HG02840 (cell line): ENCODE measurements around the gene ARL6IP5.

Source experiments
- ATAC-seq: cut with Tn5 transposase; IDR thresholded peaks from one replicate; pipeline ENCODE4 v1.9.1; 2021; ENCODE audit warnings: mild to moderate bottlenecking, moderate library complexity, moderate number of reproducible peaks; ENCODE audit not compliant: unreplicated experiment, low FRiP score

The ARL6IP5 gene

GRCh38 chr3:69085833-69086722 is 1.3 kb downstream of the ARL6IP5 start:
- ATAC-seq = no peak

DNA sequence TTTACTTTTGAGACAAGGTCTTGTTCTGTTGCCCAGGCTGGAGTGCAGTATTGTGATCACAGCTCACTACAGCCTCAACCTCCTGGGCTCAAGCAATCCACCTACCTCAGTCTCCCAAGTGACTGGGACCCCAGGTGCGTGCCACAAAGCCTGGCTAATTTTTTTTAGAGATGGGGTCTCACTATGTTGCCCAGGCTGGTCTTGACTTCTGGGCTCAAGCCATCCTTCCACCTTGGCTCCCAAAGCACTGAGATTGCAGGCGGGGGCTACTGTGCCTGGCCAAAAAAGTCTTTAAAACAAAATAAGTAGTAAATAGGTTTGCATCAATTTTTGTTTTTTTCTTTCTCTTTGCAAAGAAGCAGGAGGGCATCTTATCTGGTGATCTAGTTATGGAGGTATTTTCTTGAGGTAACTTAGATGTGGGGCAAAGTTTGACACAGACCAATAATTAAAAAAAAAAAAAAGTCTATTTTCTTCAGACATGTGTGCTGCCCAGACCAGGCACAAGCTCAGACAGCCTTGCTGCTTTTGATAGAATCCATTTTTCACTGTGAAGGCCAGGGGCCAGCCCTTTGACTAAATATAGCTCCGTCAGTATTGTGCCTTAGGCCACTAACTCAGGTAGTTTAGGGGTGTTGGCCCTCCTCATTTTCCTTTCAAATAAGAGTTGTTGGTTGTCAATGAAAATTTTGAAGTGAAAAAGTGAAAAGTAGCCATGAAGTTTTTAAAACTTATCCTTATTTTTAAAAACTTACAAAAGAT is 2.5 kb downstream of the ARL6IP5 start:
- no peak for ATAC-seq

DNA sequence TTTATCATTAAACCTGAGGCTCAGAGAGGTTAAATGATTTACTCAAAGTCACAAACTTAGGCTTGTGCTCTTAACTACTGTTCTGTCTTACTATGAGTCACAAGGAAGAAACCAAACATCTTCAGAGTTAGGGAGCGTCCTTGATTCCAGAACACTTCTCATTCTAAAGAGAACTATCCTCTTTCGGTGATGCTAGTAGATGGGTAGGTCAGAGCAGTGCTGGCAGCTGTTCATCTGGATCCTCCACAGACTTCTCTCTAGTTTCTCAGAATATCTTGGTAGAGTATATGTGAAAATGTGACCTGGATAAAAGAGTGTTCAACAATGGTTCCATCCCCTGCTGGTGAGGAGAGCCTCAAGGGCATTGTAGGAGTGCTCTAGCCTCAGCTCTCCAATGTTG is 3.3 kb downstream of the ARL6IP5 start:
- no peak for ATAC-seq

DNA sequence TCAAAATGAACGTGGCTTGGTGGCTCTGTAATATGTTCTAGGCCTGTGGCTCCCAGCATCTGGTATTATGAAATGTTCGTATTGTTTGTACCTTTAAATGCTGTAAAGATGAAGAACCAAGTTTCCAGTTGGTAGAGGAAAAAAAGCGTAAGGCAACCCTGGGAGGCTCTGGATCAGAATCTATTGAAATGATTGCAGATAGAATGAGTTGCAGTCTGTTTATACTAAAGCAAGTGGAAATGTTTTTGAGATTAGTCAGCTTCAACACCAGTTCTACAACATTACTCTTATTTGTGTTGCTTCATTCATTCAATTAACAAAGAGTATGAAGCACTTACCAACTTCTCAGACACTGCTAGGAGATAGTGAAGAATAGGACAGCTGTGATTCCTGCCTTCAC is 5.3 kb downstream of the ARL6IP5 start:
- no peak for ATAC-seq

- no peak for ATAC-seq
Observed at GRCh38 chr3:69091389-69092029, 6.8 kb downstream of the ARL6IP5 start.

- ATAC-seq = peak; percentile 71
Observed at GRCh38 chr3:69092030-69092516, 7.3 kb downstream of the ARL6IP5 start.

GRCh38 chr3:69094467-69095205 is 9.9 kb downstream of the ARL6IP5 start:
- ATAC-seq = no peak

DNA sequence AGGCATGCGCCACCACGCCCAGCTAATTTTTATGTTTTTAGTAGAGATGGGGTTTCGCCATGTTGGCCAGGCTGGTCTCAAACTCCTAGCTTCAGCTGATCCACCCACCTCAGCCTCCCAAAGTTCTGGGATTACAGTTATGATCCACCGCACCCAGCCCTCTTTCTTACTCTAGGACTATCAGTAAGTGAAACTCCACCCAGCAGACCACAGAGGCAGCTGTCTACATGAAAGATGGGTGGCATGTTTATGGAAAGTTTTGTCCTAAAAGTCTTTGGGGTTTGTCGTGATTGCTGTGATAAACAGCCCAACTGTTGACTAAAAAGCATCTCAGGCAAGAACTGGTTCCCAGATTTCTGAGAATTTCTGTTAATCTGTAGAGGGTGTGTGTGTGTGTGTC is 10.9 kb downstream of the ARL6IP5 start:
- no peak for ATAC-seq

DNA sequence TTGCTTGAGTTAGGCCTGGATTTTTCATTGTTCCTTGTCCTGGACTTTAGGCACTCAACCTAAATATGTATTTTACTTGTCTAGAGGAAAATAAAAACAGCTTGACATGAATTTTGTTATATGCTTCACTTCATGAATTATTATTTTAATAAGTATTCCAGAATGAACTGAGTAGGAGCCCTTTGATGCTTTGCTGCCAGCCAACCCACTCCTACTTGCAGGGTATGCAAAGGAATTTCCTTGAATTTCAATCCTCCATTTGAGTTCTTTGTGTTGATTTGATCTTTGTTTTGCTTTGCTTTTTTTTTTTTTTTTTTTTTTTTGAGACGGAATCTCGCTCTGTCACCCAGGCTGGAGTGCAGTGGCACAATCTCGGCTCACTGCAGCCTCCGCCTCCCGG is 11.6 kb downstream of the ARL6IP5 start:
- ATAC-seq = no peak

DNA sequence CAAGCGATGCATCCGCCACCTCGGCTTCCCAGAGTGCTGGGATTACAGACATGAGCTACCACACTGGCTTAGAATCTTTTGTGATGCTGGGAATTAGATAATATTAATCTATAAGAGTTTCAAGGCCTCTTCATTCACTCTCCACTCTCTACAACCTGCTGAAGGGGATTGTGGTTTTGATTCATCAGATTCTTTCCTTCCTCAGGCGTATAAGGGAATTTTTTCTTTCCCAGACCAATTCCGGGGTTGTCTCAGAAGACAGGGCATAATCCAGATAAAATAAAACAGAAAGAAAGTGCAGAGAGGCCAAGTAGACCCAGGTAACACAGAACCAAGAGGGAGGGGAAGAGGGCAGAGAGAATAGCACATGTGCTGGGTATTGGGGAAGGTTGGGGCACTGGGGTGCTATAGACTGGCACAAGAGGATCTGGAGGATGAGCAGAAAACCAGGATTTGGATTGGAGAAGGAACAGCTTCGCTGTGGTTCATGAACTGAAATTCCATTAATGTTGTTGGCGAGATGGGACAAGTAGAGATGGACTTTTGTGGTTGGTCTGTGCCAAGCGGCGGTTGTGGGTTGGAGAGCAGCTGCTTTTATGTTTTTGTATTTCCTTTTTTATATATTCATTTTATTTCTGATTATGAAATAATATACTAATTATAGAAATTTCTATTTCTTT is 12.8 kb downstream of the ARL6IP5 start:
- no peak for ATAC-seq

- ATAC-seq = no peak
Observed at GRCh38 chr3:69099576-69099975, 14.8 kb downstream of the ARL6IP5 start.

- no peak for ATAC-seq
Observed at GRCh38 chr3:69102384-69102783, 17.6 kb downstream of the ARL6IP5 start.

DNA sequence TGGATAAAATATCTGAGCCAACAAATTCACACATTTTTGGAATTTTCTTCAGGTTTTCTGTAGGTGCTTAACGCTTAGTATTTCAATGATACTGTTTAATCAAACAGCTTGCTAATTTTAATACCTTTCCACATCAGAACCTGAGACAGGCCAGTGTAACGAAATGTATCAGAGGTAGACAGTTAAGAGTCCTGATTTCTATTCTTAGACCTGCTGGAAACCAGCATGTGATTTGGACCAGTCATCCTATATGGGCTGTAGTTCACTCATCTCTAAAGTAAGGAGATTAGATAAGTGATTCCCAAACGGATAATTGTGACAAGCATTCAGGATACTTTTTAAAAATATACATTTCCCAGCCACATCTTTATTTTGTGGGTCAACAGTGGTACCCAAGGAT is 18.4 kb downstream of the ARL6IP5 start:
- no peak for ATAC-seq

- no peak for ATAC-seq
Observed at GRCh38 chr3:69104586-69104985, 19.8 kb downstream of the ARL6IP5 start.

- ATAC-seq = no peak
Observed at GRCh38 chr3:69105320-69105719, 20.6 kb downstream of the ARL6IP5 start.

GRCh38 chr3:69107841-69108240 is 23.1 kb downstream of the ARL6IP5 start:
- no peak for ATAC-seq

DNA sequence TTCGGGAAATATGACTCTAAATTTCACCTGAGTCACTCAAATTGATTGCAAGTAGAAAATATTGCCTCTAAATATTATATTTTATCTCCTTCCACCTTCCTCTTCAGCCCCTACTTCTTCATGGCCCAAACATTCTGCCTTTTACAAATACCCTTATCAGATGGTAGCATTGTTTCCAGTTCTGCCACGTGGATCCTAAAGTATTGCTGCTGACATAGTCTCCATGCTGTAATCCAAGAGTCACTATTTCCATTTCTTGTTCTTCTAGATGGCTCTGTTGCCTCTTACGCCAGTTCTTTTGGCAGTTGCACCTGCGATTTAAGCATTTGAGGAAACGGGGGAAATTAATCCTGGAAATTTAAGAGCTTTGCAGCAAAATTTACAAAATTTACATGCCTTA is 24.1 kb downstream of the ARL6IP5 start:
- no peak for ATAC-seq

- no peak for ATAC-seq
Observed at GRCh38 chr3:69110941-69111546, 26.3 kb downstream of the ARL6IP5 start.

- ATAC-seq = no peak
Observed at GRCh38 chr3:69113536-69113935, 28.8 kb downstream of the ARL6IP5 start.
